DND-41 (cell line): ENCODE measurements around the gene ZSCAN10.
A peak's percentile ranks its signal among the peaks of the same experiment; 100 is the strongest.

Source experiments
- ATAC-seq: fragments of 200-7000 bp; cut with Tn5 transposase; 3 replicates; pipeline ENCODE4 v1.9.1; 2021; ENCODE audit warnings: low read depth; ENCODE audit not compliant: insufficient read depth
- DNase-seq: peaks from one replicate; pipeline ENCODE4 v3.0.0-alpha.2; 2020
- H2AFZ ChIP-seq: 2 replicates; pipeline ENCODE4 v1.6.0; 2012; ENCODE audit warnings: low read depth, low read length
- H3K27ac ChIP-seq: 2 replicates; pipeline ENCODE4 v1.5.1; 2012; ENCODE audit warnings: low read length, inconsistent platforms
- H3K27me3 ChIP-seq: fragments of 200-600 bp; sonication (generic); 2 replicates; pipeline ENCODE4 v1.6.0; 2012; ENCODE audit warnings: low read length, mild to moderate bottlenecking, inconsistent platforms; ENCODE audit not compliant: insufficient read depth, poor library complexity
- H3K36me3 ChIP-seq: 2 replicates; pipeline ENCODE4 v1.5.1; 2012; ENCODE audit warnings: low read length, inconsistent platforms; ENCODE audit not compliant: insufficient read depth
- H3K4me1 ChIP-seq: 2 replicates; pipeline ENCODE4 v1.5.1; 2012; ENCODE audit warnings: mild to moderate bottlenecking, low read length; ENCODE audit not compliant: insufficient read depth
- H3K4me2 ChIP-seq: 2 replicates; pipeline ENCODE4 v1.6.0; 2012; ENCODE audit warnings: mild to moderate bottlenecking, moderate library complexity, low read length, inconsistent platforms; ENCODE audit not compliant: insufficient read depth
- H3K4me3 ChIP-seq, 2 experiments: fragments of 200-600 bp in 1 of 2; shearing (Covaris generic) in 1 of 2; 2 replicates each; pipeline ENCODE4 v1.5.1; 2012 to 2016; ENCODE audit warnings: inconsistent platforms in 2 of 2, low read length in 2 of 2, mild to moderate bottlenecking in 2 of 2, low read depth in 1 of 2, moderate library complexity in 1 of 2
- H3K79me2 ChIP-seq: 2 replicates; pipeline ENCODE4 v1.6.0; 2012; ENCODE audit warnings: low read length, inconsistent platforms; ENCODE audit not compliant: insufficient read depth
- H3K9ac ChIP-seq: 2 replicates; pipeline ENCODE4 v1.6.0; 2012; ENCODE audit warnings: low read depth, mild to moderate bottlenecking, inconsistent platforms, low read length, moderate library complexity
- H3K9me3 ChIP-seq: 2 replicates; pipeline ENCODE4 v1.5.1; 2012; ENCODE audit warnings: low read length, moderate library complexity, mild to moderate bottlenecking, inconsistent platforms; ENCODE audit not compliant: insufficient read depth, severe bottlenecking
- H4K20me1 ChIP-seq: 2 replicates; pipeline ENCODE4 v1.6.0; 2012; ENCODE audit warnings: low read length; ENCODE audit not compliant: insufficient read depth
- CTCF ChIP-seq: IDR thresholded peaks from 2 replicates; pipeline ENCODE4 v1.5.1; 2012; ENCODE audit warnings: borderline replicate concordance, low read length, moderate library complexity, mild to moderate bottlenecking; ENCODE audit not compliant: poor library complexity, severe bottlenecking; ENCODE audit errors: extremely low read depth
- EZH2 ChIP-seq: IDR thresholded peaks from 3 replicates; pipeline ENCODE4 v1.6.1; 2012; ENCODE audit warnings: borderline replicate concordance, low read depth, mild to moderate bottlenecking, moderate library complexity, low read length, inconsistent platforms; ENCODE audit not compliant: severe bottlenecking

Gene ZSCAN10

GRCh38 chr16:3087243-3088235 is 11.6 kb downstream of the ZSCAN10 start:
- Histone ChIP-seq H3K36me3 (no peaks in the 10 kb centered on the region), H3K27me3 (no peaks in the 10 kb centered on the region), H3K4me2 (no peak overlapping the region), H3K4me3 (no peak overlapping the region), H3K27ac (peak overlapping the region; percentile 50; the same call in 1 of the 2 replicates), H3K79me2 (no peaks in the 10 kb centered on the region), H4K20me1 (no peaks in the 10 kb centered on the region), H3K9ac (no peak overlapping the region), H2AFZ (no peak overlapping the region), H3K4me1 (peaks cover 2% of the 10 kb centered on the region; the same call in 1 of the 2 replicates), H3K9me3 (no peaks in the 10 kb centered on the region)
- ATAC-seq (no peak), DNase-seq (no peak)
- TF ChIP-seq EZH2 (no peak), CTCF (peak; percentile 33)

GRCh38 chr16:3086596-3087242 is 12.4 kb downstream of the ZSCAN10 start:
- H3K79me2 ChIP-seq = no peaks in the 10 kb centered on the region
- no peaks in the 10 kb centered on the region for H3K27me3 ChIP-seq
- H3K9ac ChIP-seq = no peak overlapping the region
- H3K36me3 ChIP-seq = no peaks in the 10 kb centered on the region
- no peak overlapping the region for H2AFZ ChIP-seq
- DNase-seq = no peak
- no peak overlapping the region for H3K4me2 ChIP-seq
- peak overlapping the region; percentile 29; the same call in 1 of the 2 replicates for H3K27ac ChIP-seq
- no peak for TF ChIP-seq CTCF
- no peaks in the 10 kb centered on the region for H3K9me3 ChIP-seq
- no peaks in the 10 kb centered on the region for H4K20me1 ChIP-seq
- ATAC-seq = no peak
- H3K4me1 ChIP-seq = peaks cover 2% of the 10 kb centered on the region; the same call in 1 of the 2 replicates
- H3K4me3 ChIP-seq = no peak overlapping the region

- Histone ChIP-seq H3K9ac (no peak overlapping the region), H3K4me3 (no peak overlapping the region), H3K27ac (no peak overlapping the region), H3K79me2 (no peaks in the 10 kb centered on the region), H3K36me3 (no peaks in the 10 kb centered on the region), H3K4me1 (peaks cover 6% of the 10 kb centered on the region), H3K9me3 (no peaks in the 10 kb centered on the region), H4K20me1 (no peaks in the 10 kb centered on the region), H2AFZ (no peak overlapping the region), H3K27me3 (no peaks in the 10 kb centered on the region), H3K4me2 (no peak overlapping the region)
- no peak for TF ChIP-seq EZH2
- TF ChIP-seq CTCF = no peak
- ATAC-seq (no peak), DNase-seq (no peak)
Observed at GRCh38 chr16:3085868-3086595, 13.1 kb downstream of the ZSCAN10 start.
